GM12878 (cell line): ENCODE measurements around the gene TCERG1L.

ENCODE experiments used
- EZH2 ChIP-seq: IDR thresholded peaks from 2 replicates; pipeline ENCODE4 v1.6.1; 2012; ENCODE audit warnings: low read depth, mild to moderate bottlenecking, control low read depth, inconsistent platforms, low read length, borderline replicate concordance; ENCODE audit not compliant: control insufficient read depth
- RCOR1 ChIP-seq: conservative IDR thresholded peaks from 2 replicates; pipeline ENCODE4 v1.6.1; 2012; ENCODE audit warnings: low read depth, low read length, improper control_type of control experiment
- ZNF274 ChIP-seq: IDR thresholded peaks from one replicate; pipeline ENCODE4 v1.8.0; 2011; ENCODE audit not compliant: insufficient read length, insufficient read depth

- TF ChIP-seq ZNF274 (no peak), EZH2 (no peak), RCOR1 (no peak)
Observed at GRCh38 chr10:131300508-131300907, 11.0 kb downstream of the TCERG1L start.
